HG03354 (cell line): Measurements from ENCODE around the gene OR13C4.
"Not testable (repeated sequence)": the region's sequence is repeated elsewhere in the genome, so short reads cannot be mapped to it uniquely, and the experiment has no call there.

Source experiments
- ATAC-seq: cut with Tn5 transposase; IDR thresholded peaks from one replicate; pipeline ENCODE4 v1.9.1; 2021; ENCODE audit warnings: mild to moderate bottlenecking; ENCODE audit not compliant: unreplicated experiment, poor library complexity, severe bottlenecking

Gene OR13C4

GRCh38 chr9:104527109-104527508 is at the start of gene OR13C4:
Gene OR13C4, minus strand, starts transcription at chr9:104527209. Its CDS starts 0 bp downstream, at chr9:104527209.
- no peak for ATAC-seq

GRCh38 chr9:104575456-104575855 is 48.4 kb upstream of the OR13C4 start:
- ATAC-seq, result no peak

GRCh38 chr9:104572612-104573011 is 45.6 kb upstream of the OR13C4 start:
- ATAC-seq, result no peak

- ATAC-seq, result no peak
Observed at GRCh38 chr9:104568868-104569267, 41.9 kb upstream of the OR13C4 start, which contains the start of gene OR13C8. Gene OR13C8, plus strand, starts transcription at chr9:104569168. Its CDS starts 0 bp downstream, at chr9:104569168.

- ATAC-seq, result no peak
Observed at GRCh38 chr9:104564358-104564757, 37.3 kb upstream of the OR13C4 start.

GRCh38 chr9:104556830-104557634 is 30.0 kb upstream of the OR13C4 start:
- ATAC-seq, result peak; percentile 67

- ATAC-seq, result no peak
Observed at GRCh38 chr9:104555521-104555920, 28.5 kb upstream of the OR13C4 start.

GRCh38 chr9:104553261-104553660 is 26.3 kb upstream of the OR13C4 start:
- no peak for ATAC-seq

- no peak for ATAC-seq
Observed at GRCh38 chr9:104544644-104545043, 17.6 kb upstream of the OR13C4 start.

GRCh38 chr9:104539275-104539674 is 12.3 kb upstream of the OR13C4 start:
- ATAC-seq, result no peak

- no peak for ATAC-seq
Observed at GRCh38 chr9:104536756-104537155, 9.7 kb upstream of the OR13C4 start, which contains the start of gene OR13C3. Gene OR13C3, minus strand, starts transcription at chr9:104536856. Its CDS starts 133 bp downstream, at chr9:104536723.

- not testable (repeated sequence) for ATAC-seq
Observed at GRCh38 chr9:104520241-104520640, 6.8 kb downstream of the OR13C4 start.

- no peak for ATAC-seq
Observed at GRCh38 chr9:104514901-104515300, 12.1 kb downstream of the OR13C4 start.

- no peak for ATAC-seq
Observed at GRCh38 chr9:104506565-104506964, 20.4 kb downstream of the OR13C4 start.

GRCh38 chr9:104503963-104504362 is 23.0 kb downstream of the OR13C4 start, which contains the start of gene OR13F1:
Gene OR13F1, plus strand, starts transcription at chr9:104504263. Its CDS starts 0 bp downstream, at chr9:104504263.
- no peak for ATAC-seq

- no peak for ATAC-seq
Observed at GRCh38 chr9:104503440-104503839, 23.6 kb downstream of the OR13C4 start.

- ATAC-seq, result no peak
Observed at GRCh38 chr9:104494808-104495207, 32.2 kb downstream of the OR13C4 start.

- no peak for ATAC-seq
Observed at GRCh38 chr9:104485014-104485413, 42.0 kb downstream of the OR13C4 start.

GRCh38 chr9:104482921-104483570 is 44.0 kb downstream of the OR13C4 start:
- ATAC-seq, result no peak
